SU-DHL-6 (cell line): ENCODE data around the gene TEX38.
A peak's percentile ranks its signal among the peaks of the same experiment; 100 is the strongest.

ENCODE experiments used
- H2AFZ ChIP-seq: fragments of 200-600 bp; sonication (generic); 2 replicates; pipeline ENCODE4 v1.6.1; 2014; ENCODE audit warnings: low read depth, mild to moderate bottlenecking, moderate library complexity, mixed read lengths, antibody characterized with exemption, low read length; ENCODE audit not compliant: severe bottlenecking
- H3F3A ChIP-seq: fragments of 200-600 bp; shearing (Covaris generic); 2 replicates; pipeline ENCODE4 v1.6.0; 2016; ENCODE audit warnings: antibody characterized with exemption, mild to moderate bottlenecking; ENCODE audit not compliant: insufficient read depth
- H3K27ac ChIP-seq: fragments of 200-600 bp; sonication (generic); 2 replicates; pipeline ENCODE4 v1.5.1; 2016; ENCODE audit warnings: low read depth, mild to moderate bottlenecking, low read length, moderate library complexity, mixed read lengths
- H3K27me3 ChIP-seq: fragments of 200-600 bp; sonication (generic), shearing (Covaris generic); 2 replicates; pipeline ENCODE4 v1.6.0; 2014; ENCODE audit warnings: mild to moderate bottlenecking, low read length
- H3K36me3 ChIP-seq: fragments of 200-600 bp; sonication (generic); 2 replicates; pipeline ENCODE4 v1.6.1; 2014; ENCODE audit warnings: mild to moderate bottlenecking, low read length, mixed read lengths
- H3K4me2 ChIP-seq: fragments of 300-600, 200-600 bp; shearing (Covaris generic), sonication (generic); 2 replicates; pipeline ENCODE4 v1.6.0; 2014; ENCODE audit warnings: low read length, low read depth, mild to moderate bottlenecking; ENCODE audit not compliant: poor library complexity, severe bottlenecking
- H3K4me3 ChIP-seq: fragments of 200-600 bp; sonication (generic); 2 replicates; pipeline ENCODE4 v1.5.1; 2014; ENCODE audit warnings: antibody characterized with exemption, low read length, mild to moderate bottlenecking, mixed read lengths; ENCODE audit not compliant: insufficient read depth, poor library complexity, severe bottlenecking
- H3K79me2 ChIP-seq: fragments of 200-600 bp; sonication (generic); 2 replicates; pipeline ENCODE4 v1.6.1; 2014; ENCODE audit warnings: mild to moderate bottlenecking, low read length, moderate library complexity; ENCODE audit not compliant: insufficient read depth
- H3K9ac ChIP-seq: fragments of 200-600 bp; sonication (generic); 2 replicates; pipeline ENCODE4 v1.7.0; 2014; ENCODE audit warnings: mild to moderate bottlenecking, low read length
- H3K9me2 ChIP-seq: fragments of 200-600 bp; sonication (generic); replicated peaks from 2 replicates; pipeline ENCODE4 v1.6.1; 2014; ENCODE audit warnings: low read length; ENCODE audit not compliant: insufficient read depth
- H3K9me3 ChIP-seq: fragments of 200-600 bp; sonication (generic); 2 replicates; pipeline ENCODE4 v1.6.1; 2014; ENCODE audit warnings: low read length, mixed read lengths; ENCODE audit not compliant: insufficient read depth
- H4K20me1 ChIP-seq: fragments of 200-600 bp; sonication (generic); 2 replicates; pipeline ENCODE4 v1.6.1; 2014; ENCODE audit warnings: low read depth, mild to moderate bottlenecking, antibody characterized with exemption, low read length, moderate library complexity, mixed read lengths
- EZH2phosphoT487 ChIP-seq: fragments of 200-600 bp; sonication (generic), shearing (Covaris generic); conservative IDR thresholded peaks from 2 replicates; pipeline ENCODE4 v1.6.1; 2018; ENCODE audit warnings: mild to moderate bottlenecking, antibody characterized with exemption, low read length, moderate library complexity, mixed read lengths
- TF ChIP-seq, protein P1 (sequence below): fragments of 200-600 bp; sonication (generic); IDR thresholded peaks from one replicate; pipeline ENCODE4 v1.5.1; 2017; ENCODE audit warnings: antibody characterized with exemption, mild to moderate bottlenecking, low read length, moderate library complexity; ENCODE audit not compliant: insufficient read depth, poor library complexity, severe bottlenecking

TEX38 gene

DNA sequence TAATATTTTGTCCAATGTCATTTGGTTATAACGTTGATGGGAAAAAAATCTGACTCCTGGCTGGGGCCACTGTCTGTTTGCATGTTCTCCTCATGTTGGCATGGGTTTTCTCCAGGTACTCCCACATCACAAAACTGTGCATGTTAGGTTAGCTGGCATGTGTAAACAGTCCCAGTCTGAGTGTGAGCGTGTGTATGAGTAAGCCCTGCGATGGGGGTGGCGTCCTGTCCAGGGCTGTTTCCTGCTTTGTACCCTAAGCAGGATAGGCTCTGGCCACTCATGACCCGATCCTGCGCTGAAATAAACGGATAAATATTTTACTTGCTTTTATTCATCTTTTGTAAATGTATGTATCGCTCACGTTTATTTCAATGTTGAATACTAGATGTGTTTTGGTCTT lies 33.8 kb downstream of the TEX38 start:
- no peak for TF ChIP-seq EZH2phosphoT487
- TF ChIP-seq, protein P1, sequence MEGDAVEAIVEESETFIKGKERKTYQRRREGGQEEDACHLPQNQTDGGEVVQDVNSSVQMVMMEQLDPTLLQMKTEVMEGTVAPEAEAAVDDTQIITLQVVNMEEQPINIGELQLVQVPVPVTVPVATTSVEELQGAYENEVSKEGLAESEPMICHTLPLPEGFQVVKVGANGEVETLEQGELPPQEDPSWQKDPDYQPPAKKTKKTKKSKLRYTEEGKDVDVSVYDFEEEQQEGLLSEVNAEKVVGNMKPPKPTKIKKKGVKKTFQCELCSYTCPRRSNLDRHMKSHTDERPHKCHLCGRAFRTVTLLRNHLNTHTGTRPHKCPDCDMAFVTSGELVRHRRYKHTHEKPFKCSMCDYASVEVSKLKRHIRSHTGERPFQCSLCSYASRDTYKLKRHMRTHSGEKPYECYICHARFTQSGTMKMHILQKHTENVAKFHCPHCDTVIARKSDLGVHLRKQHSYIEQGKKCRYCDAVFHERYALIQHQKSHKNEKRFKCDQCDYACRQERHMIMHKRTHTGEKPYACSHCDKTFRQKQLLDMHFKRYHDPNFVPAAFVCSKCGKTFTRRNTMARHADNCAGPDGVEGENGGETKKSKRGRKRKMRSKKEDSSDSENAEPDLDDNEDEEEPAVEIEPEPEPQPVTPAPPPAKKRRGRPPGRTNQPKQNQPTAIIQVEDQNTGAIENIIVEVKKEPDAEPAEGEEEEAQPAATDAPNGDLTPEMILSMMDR, result no peak
- no peak overlapping the region for H3K4me2 ChIP-seq
- H3K9me2 ChIP-seq, result no peaks in the 10 kb centered on the region
- H3K4me3 ChIP-seq, result no peak overlapping the region
- H3K36me3 ChIP-seq, result peaks cover 38% of the 10 kb centered on the region
- no peaks in the 10 kb centered on the region for H4K20me1 ChIP-seq
- 0 out of 2 replicates have a peak, but pooled peaks cover 6% of the 10 kb centered on the region for H3K79me2 ChIP-seq
- H3K27me3 ChIP-seq, result no peaks in the 10 kb centered on the region
- no peaks in the 10 kb centered on the region for H3K9me3 ChIP-seq
- H3K27ac ChIP-seq, result no peak overlapping the region
- no peak overlapping the region for H3K9ac ChIP-seq
- H3F3A ChIP-seq, result no peaks in the 10 kb centered on the region
- H2AFZ ChIP-seq, result no peak overlapping the region

DNA sequence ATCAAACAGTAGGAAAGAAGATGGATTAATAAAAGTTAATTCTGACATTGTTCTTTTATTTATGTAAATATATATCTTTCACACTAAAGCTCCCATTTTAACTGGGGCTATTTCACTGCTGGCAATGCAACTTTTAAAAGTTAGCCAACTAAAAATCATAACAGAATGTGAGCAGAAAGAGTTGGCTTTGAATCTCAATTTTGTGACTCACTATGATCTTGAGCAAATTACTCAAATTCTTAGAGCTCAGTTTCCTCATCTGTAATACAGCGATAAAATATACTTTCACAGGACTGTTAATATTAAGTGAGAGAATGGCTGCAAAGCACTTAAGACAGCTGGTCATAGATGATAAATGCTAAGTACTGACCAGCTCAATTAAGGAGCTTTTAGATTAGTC lies 36.5 kb downstream of the TEX38 start:
- H3F3A ChIP-seq, result no peaks in the 10 kb centered on the region
- H3K4me2 ChIP-seq, result no peak overlapping the region
- H3K27ac ChIP-seq, result no peak overlapping the region
- no peaks in the 10 kb centered on the region for H4K20me1 ChIP-seq
- no peak for TF ChIP-seq EZH2phosphoT487
- TF ChIP-seq, protein P1, result no peak
- no peaks in the 10 kb centered on the region for H3K27me3 ChIP-seq
- peaks cover 45% of the 10 kb centered on the region for H3K36me3 ChIP-seq
- H3K9ac ChIP-seq, result no peak overlapping the region
- no peak overlapping the region for H3K4me3 ChIP-seq
- no peak overlapping the region for H2AFZ ChIP-seq
- H3K9me3 ChIP-seq, result no peaks in the 10 kb centered on the region
- no peaks in the 10 kb centered on the region for H3K9me2 ChIP-seq
- H3K79me2 ChIP-seq, result peaks cover 20% of the 10 kb centered on the region

GRCh38 chr1:46714976-46715375 lies 43.3 kb downstream of the TEX38 start:
- Histone ChIP-seq H4K20me1 (peaks cover 6% of the 10 kb centered on the region; the same call in 1 of the 2 replicates), H3F3A (no peaks in the 10 kb centered on the region), H3K9me3 (no peaks in the 10 kb centered on the region), H3K9me2 (no peaks in the 10 kb centered on the region), H2AFZ (no peak overlapping the region), H3K9ac (no peak overlapping the region), H3K27me3 (no peaks in the 10 kb centered on the region), H3K79me2 (peaks cover 46% of the 10 kb centered on the region), H3K4me3 (no peak overlapping the region), H3K4me2 (no peak overlapping the region), H3K27ac (no peak overlapping the region), H3K36me3 (peaks cover 16% of the 10 kb centered on the region; the same call in 1 of the 2 replicates)
- no peak for TF ChIP-seq EZH2phosphoT487
- TF ChIP-seq, protein P1, result no peak

DNA sequence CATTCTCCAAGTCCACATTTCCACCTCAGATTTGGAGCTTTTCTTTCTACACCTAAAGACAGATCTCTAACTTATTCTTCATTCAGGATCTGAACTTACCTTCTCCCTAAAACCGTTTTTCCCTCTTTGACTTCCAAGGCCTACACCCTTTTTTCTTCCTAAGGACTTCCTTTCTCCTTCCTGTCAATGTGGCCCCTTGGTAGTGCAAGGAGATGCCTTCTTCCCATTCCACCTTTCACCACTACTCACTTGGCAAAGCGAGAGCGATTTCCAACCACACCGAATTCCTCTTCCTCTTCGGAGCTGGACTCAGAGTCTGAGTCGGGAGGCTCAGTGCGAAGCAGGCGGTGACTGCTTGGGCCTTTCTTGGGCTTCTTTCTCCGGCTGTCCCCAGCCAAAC lies 46.0 kb downstream of the TEX38 start:
- no peak overlapping the region for H3K27ac ChIP-seq
- H3K9ac ChIP-seq, result peak overlapping the region; percentile 90
- peak overlapping the region; percentile 87 for H3K4me3 ChIP-seq
- no peaks in the 10 kb centered on the region for H3K27me3 ChIP-seq
- peaks cover 34% of the 10 kb centered on the region for H3K79me2 ChIP-seq
- TF ChIP-seq, protein P1, result no peak
- no peak for TF ChIP-seq EZH2phosphoT487
- peak overlapping the region; percentile 97 for H3K4me2 ChIP-seq
- H3K9me2 ChIP-seq, result no peaks in the 10 kb centered on the region
- no peaks in the 10 kb centered on the region for H3F3A ChIP-seq
- no peak overlapping the region for H2AFZ ChIP-seq
- H4K20me1 ChIP-seq, result peaks cover 6% of the 10 kb centered on the region; the same call in 1 of the 2 replicates
- peaks cover 9% of the 10 kb centered on the region; the same call in 1 of the 2 replicates for H3K36me3 ChIP-seq
- no peaks in the 10 kb centered on the region for H3K9me3 ChIP-seq
